Left lung (tissue), 10 donors: Measurements from ENCODE around the gene ATAD3B. TPM values are rescaled to one million over a fixed set of nuclear protein-coding genes. Genes with fewer than 3 reads are reported as not detected.
"Not testable (repeated sequence)": the region's sequence is repeated elsewhere in the genome, so short reads cannot be mapped to it uniquely, and the experiment has no call there.

ENCODE experiments used
- ATAC-seq: fragments of 200-7000 bp; cut with Tn5 transposase; one replicate; pipeline ENCODE4 v1.9.1; 2020; ENCODE audit warnings: moderate library complexity
- DNase-seq, 4 donors: peaks; one replicate each; pipeline ENCODE4 v3.0.0-alpha.2; 2013 to 2020
- H3K27ac ChIP-seq, 2 donors: fragments of 200-600 bp; sonication (generic) in 1 of 2; one replicate each; pipeline versions ENCODE4 v1.5.0 to v1.8.0; 2020 to 2021
- H3K27me3 ChIP-seq, 2 donors: fragments of 200-600 bp; sonication (generic) in 1 of 2; one replicate each; pipeline versions ENCODE4 v1.5.0 to v1.8.0; 2020 to 2021
- H3K36me3 ChIP-seq, 2 donors: fragments of 200-600 bp; sonication (generic) in 1 of 2; one replicate each; pipeline versions ENCODE4 v1.5.0 to v1.8.0; 2020 to 2021
- H3K4me1 ChIP-seq, 2 donors: fragments of 200-600 bp; one replicate each; pipeline ENCODE4 v1.8.0; 2021
- H3K4me3 ChIP-seq, 2 donors: fragments of 200-600 bp; sonication (generic) in 1 of 2; one replicate each; pipeline versions ENCODE4 v1.5.0 to v1.8.0; 2020 to 2021; ENCODE audit warnings: mild to moderate bottlenecking in 1 of 2
- H3K9me3 ChIP-seq, 2 donors: fragments of 200-600 bp; sonication (generic) in 1 of 2; one replicate each; pipeline versions ENCODE4 v1.5.0 to v1.8.0; 2020 to 2021
- intact Hi-C, 2 donors: fragments of 100-400 bp; cut with DNase I; formaldehyde crosslinking; loops; one replicate each; pipeline versions ENCODE4 v1.11.2 to v1.14.2; 2022
- polyA plus RNA-seq, 6 donors: library from polyadenylated mRNA; unstranded; fragments of 120-200 nt; gene quantifications; one replicate each; pipeline ENCODE4 v1.2.1, GENCODE V29; 2013; ENCODE audit not compliant: insufficient read length in 6 of 6
- total RNA-seq, 2 donors: library from RNA; stranded (reverse); fragmentation: NEBNext Ultra II Directional; extraction: Animal tissue kit (Norgen Biotek cat#: 25700); gene quantifications; one replicate each; pipeline ENCODE4 v1.2.1, GENCODE V29; 2021
- TF ChIP-seq, protein P1 (sequence below), 2 donors: fragments of 200-600 bp; sonication (generic) in 1 of 2; IDR thresholded peaks; one replicate each; pipeline versions ENCODE4 v1.5.0 to v1.8.0; 2021; ENCODE audit warnings: antibody characterized with exemption in 2 of 2
- donor health status: DM: no; HTN: yes; CAD: no.
- donor health status: DM: no; HTN: no; CAD: no.

Gene ATAD3B
- total and polyA plus RNA-seq, 8 donors: 14.5 to 30.7 (median 18.9) TPM

GRCh38 chr1:1441002-1441888, 30.3 kb upstream of the ATAD3B start:
- intact Hi-C loops: no loop called here
- no peaks in the 10 kb centered on the region for H3K9me3 ChIP-seq
- H3K4me1 ChIP-seq: peaks cover 19 to 38% of the 10 kb centered on the region in 2 donors
- H3K27me3 ChIP-seq: peaks cover 0 to 28% of the 10 kb centered on the region in 2 donors
- TF ChIP-seq, protein P1, sequence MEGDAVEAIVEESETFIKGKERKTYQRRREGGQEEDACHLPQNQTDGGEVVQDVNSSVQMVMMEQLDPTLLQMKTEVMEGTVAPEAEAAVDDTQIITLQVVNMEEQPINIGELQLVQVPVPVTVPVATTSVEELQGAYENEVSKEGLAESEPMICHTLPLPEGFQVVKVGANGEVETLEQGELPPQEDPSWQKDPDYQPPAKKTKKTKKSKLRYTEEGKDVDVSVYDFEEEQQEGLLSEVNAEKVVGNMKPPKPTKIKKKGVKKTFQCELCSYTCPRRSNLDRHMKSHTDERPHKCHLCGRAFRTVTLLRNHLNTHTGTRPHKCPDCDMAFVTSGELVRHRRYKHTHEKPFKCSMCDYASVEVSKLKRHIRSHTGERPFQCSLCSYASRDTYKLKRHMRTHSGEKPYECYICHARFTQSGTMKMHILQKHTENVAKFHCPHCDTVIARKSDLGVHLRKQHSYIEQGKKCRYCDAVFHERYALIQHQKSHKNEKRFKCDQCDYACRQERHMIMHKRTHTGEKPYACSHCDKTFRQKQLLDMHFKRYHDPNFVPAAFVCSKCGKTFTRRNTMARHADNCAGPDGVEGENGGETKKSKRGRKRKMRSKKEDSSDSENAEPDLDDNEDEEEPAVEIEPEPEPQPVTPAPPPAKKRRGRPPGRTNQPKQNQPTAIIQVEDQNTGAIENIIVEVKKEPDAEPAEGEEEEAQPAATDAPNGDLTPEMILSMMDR (IDR thresholded peaks at IDR 0.05): peak; percentile 84 to 92
- DNase-seq (peak in 2 of 4 donors; percentile 53 to 88), ATAC-seq (peak; percentile 73)
- peaks cover 0 to 4% of the 10 kb centered on the region in 2 donors for H3K36me3 ChIP-seq
- H3K27ac ChIP-seq: no peak overlapping the region
- no peak overlapping the region for H3K4me3 ChIP-seq

- peaks cover 16 to 29% of the 10 kb centered on the region in 2 donors for H3K4me1 ChIP-seq
- peaks cover 0 to 4% of the 10 kb centered on the region in 2 donors for H3K36me3 ChIP-seq
- DNase-seq: peak in 1 of 4 donors; percentile 79
- peaks cover 0 to 18% of the 10 kb centered on the region in 2 donors for H3K27me3 ChIP-seq
- no peaks in the 10 kb centered on the region for H3K9me3 ChIP-seq
- H3K27ac ChIP-seq: no peak overlapping the region
- no peak overlapping the region for H3K4me3 ChIP-seq
- TF ChIP-seq, protein P1 (IDR thresholded peaks at IDR 0.05): no peak
- intact Hi-C loops: no loop called here
- ATAC-seq: peak; percentile 39
These were observed 29.3 kb upstream of the ATAD3B start for GRCh38 chr1:1442069-1442770.

DNA sequence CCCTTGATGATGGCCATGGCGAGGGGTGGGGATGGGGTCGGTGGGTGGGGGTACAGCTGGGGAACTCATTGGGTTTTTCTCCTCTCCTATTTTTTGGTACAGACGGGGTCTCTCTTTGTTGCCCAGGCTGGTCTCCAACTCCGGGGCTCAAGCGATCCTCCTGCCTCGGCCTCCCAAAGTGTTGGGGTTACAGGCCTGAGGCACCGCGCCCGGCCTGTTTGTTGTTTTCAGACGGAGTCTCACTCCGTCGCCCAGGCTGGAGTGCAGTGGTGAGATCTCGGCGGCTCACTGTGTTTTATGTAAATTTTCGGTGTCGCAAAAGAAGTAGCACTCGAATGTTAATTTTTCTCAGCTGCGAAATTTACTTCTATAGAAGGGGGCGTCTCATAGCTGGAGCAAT, 24.9 kb upstream of the ATAD3B start:
- H3K27me3 ChIP-seq, DNase-seq, H3K27ac ChIP-seq, H3K36me3 ChIP-seq, ATAC-seq, H3K4me3 ChIP-seq, intact Hi-C loops, H3K4me1 ChIP-seq, H3K9me3 ChIP-seq: not testable (repeated sequence)

GRCh38 chr1:1449099-1449739, 22.3 kb upstream of the ATAD3B start, which contains the start of gene ATAD3C:
TSS of gene ATAD3C (plus strand) at chr1:1449689. CDS start at chr1:1450684, 995 bp downstream.
- H3K27ac ChIP-seq: no peak within 1 kb of the TSS
- no peaks in the 10 kb centered on the region for H3K27me3 ChIP-seq
- intact Hi-C loops: no loop called here
- TF ChIP-seq, protein P1 (IDR thresholded peaks at IDR 0.05): no peak
- H3K9me3 ChIP-seq: no peaks in the 10 kb centered on the region
- ATAC-seq: no peak
- no peaks in the 10 kb centered on the region for H3K4me1 ChIP-seq
- no peak for DNase-seq
- no peak within 1 kb of the TSS for H3K4me3 ChIP-seq
- no peaks in the 10 kb centered on the region for H3K36me3 ChIP-seq

DNA sequence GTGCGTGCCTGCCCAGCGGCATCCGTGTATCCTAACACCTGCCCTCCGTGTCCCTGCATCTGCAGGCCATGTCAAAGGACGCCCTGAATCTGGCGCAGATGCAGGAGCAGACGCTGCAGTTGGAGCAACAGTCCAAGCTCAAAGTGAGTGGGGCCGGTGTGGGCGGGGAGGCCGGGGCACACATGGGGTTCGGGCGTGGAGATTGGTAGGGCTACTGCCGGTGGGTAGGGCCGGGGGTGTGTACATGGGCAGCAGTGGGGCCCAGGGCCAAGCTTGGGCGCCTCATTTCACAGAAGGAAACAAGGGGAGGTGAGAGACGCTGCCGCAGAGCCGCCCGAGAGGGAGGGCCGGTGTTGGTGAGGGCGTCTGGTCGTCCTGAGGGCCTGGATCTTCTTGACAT, 20.9 kb upstream of the ATAD3B start:
- H3K9me3 ChIP-seq, H3K27ac ChIP-seq, H3K4me1 ChIP-seq, DNase-seq, H3K27me3 ChIP-seq, ATAC-seq, H3K4me3 ChIP-seq, H3K36me3 ChIP-seq, intact Hi-C loops: not testable (repeated sequence)
